GM12892 (cell line): Measurements from ENCODE around the gene ELAC2.

Experiments used
- POLR2A ChIP-seq: IDR thresholded peaks from 2 replicates; pipeline ENCODE4 v1.6.1; 2011; ENCODE audit warnings: low read depth, low read length, control low read depth
- POLR2AphosphoS5 ChIP-seq: IDR thresholded peaks from 2 replicates; pipeline ENCODE4 v1.6.1; 2011; ENCODE audit warnings: low read depth, low read length, control low read depth
- TAF1 ChIP-seq: IDR thresholded peaks from 2 replicates; pipeline ENCODE4 v1.6.1; 2011; ENCODE audit warnings: low read depth, mild to moderate bottlenecking, control low read depth, low read length, borderline replicate concordance

GRCh38 chr17:12983991-12984884 is 33.6 kb downstream of the ELAC2 start:
- TF ChIP-seq POLR2A (no peak), TAF1 (no peak), POLR2AphosphoS5 (no peak)
